A673 (cell line): Measurements from ENCODE around the gene CTSH. TPM values are rescaled to one million over a fixed set of nuclear protein-coding genes. Genes with fewer than 3 reads are reported as not detected.
"Not testable (repeated sequence)": the region's sequence is repeated elsewhere in the genome, so short reads cannot be mapped to it uniquely, and the experiment has no call there.

Experiments used
- BruUV-seq: library from RNA; stranded (reverse); fragments of 400-500 nt; replicated peaks from 2 replicates; lab custom pipeline; 2021; lab: Mats Ljungman, UMichigan
- CTCF ChIA-PET: fragments of 300-600 bp; sonication (Branson Sonifier 250); formaldehyde crosslinking; loops from one replicate; lab custom pipeline; 2022; ENCODE audit warnings: antibody characterized with exemption; lab: Charles Lee
- POLR2A ChIA-PET: fragments of 300-600 bp; sonication (Branson Sonifier 250); formaldehyde crosslinking; loops from one replicate; lab custom pipeline; 2022; ENCODE audit warnings: antibody characterized with exemption; ENCODE audit not compliant: low non-redundant PET; lab: Charles Lee
- DNase-seq: peaks from one replicate; pipeline ENCODE4 v3.0.0-alpha.2; 2015; ENCODE audit warnings: low spot score
- H3K27ac ChIP-seq: fragments of 200-600 bp; sonication (generic); 2 replicates; pipeline ENCODE4 v1.5.1; 2016; ENCODE audit warnings: mixed run types, low read depth, mild to moderate bottlenecking, mixed read lengths, antibody characterized with exemption, low read length; ENCODE audit not compliant: poor library complexity, severe bottlenecking
- H3K27me3 ChIP-seq: fragments of 200-600 bp; sonication (generic); replicated peaks from 2 replicates; pipeline ENCODE4 v1.6.1; 2017; ENCODE audit warnings: mixed run types, low read depth, mild to moderate bottlenecking, mixed read lengths, antibody characterized with exemption, low read length; ENCODE audit not compliant: insufficient read depth, poor library complexity
- H3K36me3 ChIP-seq: fragments of 200-600 bp; sonication (generic); 2 replicates; pipeline ENCODE4 v1.6.1; 2016; ENCODE audit warnings: mixed run types, mild to moderate bottlenecking, mixed read lengths, antibody characterized with exemption, low read length; ENCODE audit not compliant: insufficient read depth, poor library complexity, severe bottlenecking
- H3K4me1 ChIP-seq: fragments of 200-600 bp; sonication (generic); 2 replicates; pipeline ENCODE4 v1.6.1; 2017; ENCODE audit warnings: mixed run types, mild to moderate bottlenecking, mixed read lengths, antibody characterized with exemption, low read length; ENCODE audit not compliant: insufficient read depth, poor library complexity, severe bottlenecking
- H3K4me3 ChIP-seq: fragments of 200-600 bp; sonication (generic); 2 replicates; pipeline ENCODE4 v1.5.1; 2016; ENCODE audit warnings: low read depth, mixed run types, mild to moderate bottlenecking, mixed read lengths, low read length; ENCODE audit not compliant: poor library complexity, severe bottlenecking
- H3K9me3 ChIP-seq: fragments of 200-600 bp; sonication (generic); 2 replicates; pipeline ENCODE4 v1.6.1; 2016; ENCODE audit warnings: mixed run types, low read depth, mild to moderate bottlenecking, mixed read lengths, antibody characterized with exemption, low read length; ENCODE audit not compliant: poor library complexity, severe bottlenecking
- CTCF ChIP-seq: fragments of 300-800, 200-600 bp; sonication (generic); conservative IDR thresholded peaks from 2 replicates; pipeline ENCODE4 v1.5.1; 2017; ENCODE audit warnings: low read depth, mild to moderate bottlenecking, antibody characterized with exemption, low read length, moderate library complexity, mixed read lengths
- EZH2 ChIP-seq: fragments of 200-600 bp; sonication (generic); IDR thresholded peaks from 2 replicates; pipeline ENCODE4 v1.6.1; 2017; ENCODE audit warnings: borderline replicate concordance, low read depth, mild to moderate bottlenecking, mixed read lengths, antibody characterized with exemption, low read length; ENCODE audit not compliant: poor library complexity, severe bottlenecking
- intact Hi-C: fragments of 100-400 bp; cut with micrococcal nuclease; formaldehyde crosslinking; loops from one replicate; pipeline ENCODE4 v1.10.0; 2022; ENCODE audit not compliant: unreplicated experiment
- total RNA-seq: library from RNA; stranded (reverse); gene quantifications from 2 replicates; pipeline ENCODE4 v1.2.3, GENCODE V29; 2021

CTSH gene
- total RNA-seq, 1 experiment from 2014 or later = 2.2 TPM

- POLR2A ChIA-PET = no interaction called here
- CTCF ChIA-PET = no interaction called here
- TF ChIP-seq CTCF = no peak
- no peak for TF ChIP-seq EZH2
- no TSS peak for BruUV-seq
- H3K9me3 ChIP-seq = no peaks in the 10 kb centered on the region
- no peak for DNase-seq
- no peaks in the 10 kb centered on the region for H3K27me3 ChIP-seq
- H3K36me3 ChIP-seq = no peaks in the 10 kb centered on the region
- H3K27ac ChIP-seq = no peak overlapping the region
- no peak overlapping the region for H3K4me3 ChIP-seq
- H3K4me1 ChIP-seq = no peaks in the 10 kb centered on the region
- intact Hi-C loops = no loop called here
Measured at GRCh38 chr15:78930577-78931388, 14.1 kb downstream of the CTSH start.

GRCh38 chr15:78929536-78930264 is 15.1 kb downstream of the CTSH start:
- no peaks in the 10 kb centered on the region for H3K36me3 ChIP-seq
- POLR2A ChIA-PET = no interaction called here
- CTCF ChIA-PET = no interaction called here
- BruUV-seq = no TSS peak
- no peaks in the 10 kb centered on the region for H3K9me3 ChIP-seq
- TF ChIP-seq CTCF = no peak
- TF ChIP-seq EZH2 = no peak
- H3K27me3 ChIP-seq = no peaks in the 10 kb centered on the region
- no peak for DNase-seq
- H3K27ac ChIP-seq = no peak overlapping the region
- H3K4me3 ChIP-seq = no peak overlapping the region
- intact Hi-C loops = no loop called here
- no peaks in the 10 kb centered on the region for H3K4me1 ChIP-seq

- ChIA-PET POLR2A (no interaction called here), CTCF (no interaction called here)
- Histone ChIP-seq H3K36me3 (no peaks in the 10 kb centered on the region), H3K4me1 (no peaks in the 10 kb centered on the region), H3K4me3 (no peak overlapping the region), H3K27ac (no peak overlapping the region), H3K9me3 (no peaks in the 10 kb centered on the region), H3K27me3 (no peaks in the 10 kb centered on the region)
- intact Hi-C loops = no loop called here
- BruUV-seq = no TSS peak
- no peak for TF ChIP-seq CTCF
- no peak for TF ChIP-seq EZH2
- DNase-seq = no peak
Measured at GRCh38 chr15:78928616-78929093, 16.2 kb downstream of the CTSH start.

GRCh38 chr15:78928176-78928575 is 16.7 kb downstream of the CTSH start:
- BruUV-seq, POLR2A ChIA-PET, H3K27me3 ChIP-seq, intact Hi-C loops, H3K9me3 ChIP-seq, CTCF ChIA-PET, H3K4me3 ChIP-seq, H3K36me3 ChIP-seq, H3K27ac ChIP-seq, H3K4me1 ChIP-seq, DNase-seq: not testable (repeated sequence)
